PFSK-1 (cell line): ENCODE data around the gene ZNF319.

Experiments used
- FOXP2 ChIP-seq: optimal IDR thresholded peaks from 2 replicates; pipeline ENCODE3; 2011; ENCODE audit warnings: borderline replicate concordance, control low read depth, inconsistent platforms; ENCODE audit not compliant: insufficient read depth; ENCODE audit errors: extremely low read length, extremely low read depth
- POLR2AphosphoS5 ChIP-seq: IDR thresholded peaks from 2 replicates; pipeline ENCODE4 v1.6.1; 2012; ENCODE audit warnings: low read depth, mild to moderate bottlenecking, control low read depth, low read length, moderate library complexity
- REST ChIP-seq, 2 experiments: IDR thresholded peaks; 2 replicates each; pipeline versions ENCODE4 v1.6.1 to v1.8.0; 2011 to 2012; ENCODE audit warnings: low read depth in 2 of 2, low read length in 2 of 2, control low read depth in 1 of 2, inconsistent platforms in 1 of 2, mild to moderate bottlenecking in 1 of 2, moderate library complexity in 1 of 2; ENCODE audit not compliant: insufficient read depth in 1 of 2
- SIN3A ChIP-seq: IDR thresholded peaks from 2 replicates; pipeline ENCODE4 v1.6.1; 2012; ENCODE audit warnings: mild to moderate bottlenecking, low read length, moderate library complexity, borderline replicate concordance; ENCODE audit not compliant: insufficient read depth
- TAF1 ChIP-seq: IDR thresholded peaks from 2 replicates; pipeline ENCODE4 v1.6.1; 2012; ENCODE audit warnings: low read length, control low read depth, borderline replicate concordance; ENCODE audit not compliant: insufficient read depth

ZNF319 gene

GRCh38 chr16:57994778-57995177, 5.7 kb downstream of the ZNF319 start:
- TF ChIP-seq FOXP2 (no peak), POLR2AphosphoS5 (no peak), TAF1 (no peak), REST (IDR thresholded peaks at IDR 0.05; ENCODE audit: insufficient read depth in 1 of 2, low read depth in 2 of 2, low read length in 2 of 2) (no peak), SIN3A (no peak)

GRCh38 chr16:57994361-57994760, 6.1 kb downstream of the ZNF319 start:
- TF ChIP-seq SIN3A (no peak), REST (IDR thresholded peaks at IDR 0.05; ENCODE audit: insufficient read depth in 1 of 2, low read depth in 2 of 2, low read length in 2 of 2) (no peak), FOXP2 (no peak), POLR2AphosphoS5 (no peak), TAF1 (no peak)

- no peak for TF ChIP-seq TAF1
- no peak for TF ChIP-seq FOXP2
- no peak for TF ChIP-seq SIN3A
- no peak for TF ChIP-seq POLR2AphosphoS5
- no peak for TF ChIP-seq REST (IDR thresholded peaks at IDR 0.05; ENCODE audit: insufficient read depth in 1 of 2, low read depth in 2 of 2, low read length in 2 of 2)
Measured at GRCh38 chr16:57993897-57994296, 6.6 kb downstream of the ZNF319 start.

GRCh38 chr16:57993438-57993837, 7.0 kb downstream of the ZNF319 start:
- TF ChIP-seq TAF1 (no peak), REST (IDR thresholded peaks at IDR 0.05; ENCODE audit: insufficient read depth in 1 of 2, low read depth in 2 of 2, low read length in 2 of 2) (no peak), SIN3A (no peak), POLR2AphosphoS5 (no peak), FOXP2 (no peak)

GRCh38 chr16:57992084-57992483, 8.4 kb downstream of the ZNF319 start:
- TF ChIP-seq POLR2AphosphoS5 = no peak
- no peak for TF ChIP-seq REST (IDR thresholded peaks at IDR 0.05; ENCODE audit: insufficient read depth in 1 of 2, low read depth in 2 of 2, low read length in 2 of 2)
- TF ChIP-seq TAF1 = no peak
- no peak for TF ChIP-seq SIN3A
- no peak for TF ChIP-seq FOXP2
